BJ (cell line): Measurements from ENCODE around the gene SMURF1. TPM values are rescaled to one million over a fixed set of nuclear protein-coding genes. Genes with fewer than 3 reads are reported as not detected.

Source experiments
- CTCF ChIA-PET: fragments of 350-600 bp; formaldehyde crosslinking; extraction: SDS; loops from one replicate; lab custom pipeline; 2021; ENCODE audit warnings: antibody characterized with exemption, inconsistent platforms; lab: Yijun Ruan, JAX
- POLR2A ChIA-PET: fragments of 300-600 bp; sonication (Branson Sonifier 250); formaldehyde crosslinking; extraction: SDS; loops from one replicate; lab custom pipeline; 2021; ENCODE audit warnings: antibody characterized with exemption; lab: Charles Lee
- DNase-seq: peaks from one replicate; pipeline ENCODE4 v3.0.0-alpha.2; 2011; ENCODE audit warnings: low read depth
- H3K27me3 ChIP-seq: 2 replicates; pipeline ENCODE4 v1.6.0; 2011; ENCODE audit warnings: low read length; ENCODE audit not compliant: control insufficient read depth, insufficient read depth
- H3K36me3 ChIP-seq: 2 replicates; pipeline ENCODE4 v1.5.1; 2011; ENCODE audit warnings: low read length; ENCODE audit not compliant: control insufficient read depth, insufficient read depth
- H3K4me3 ChIP-seq: 2 replicates; pipeline ENCODE4 v1.5.1; 2011; ENCODE audit warnings: low read depth, mild to moderate bottlenecking, control low read depth, low read length
- polyA plus RNA-seq: library from polyadenylated mRNA; depleted of rRNA; stranded (reverse); fragments of >200 nt; gene quantifications from 2 replicates; pipeline ENCODE4 v1.2.3, GENCODE V29; 2011
- TF ChIP-seq, protein P1 (sequence below): IDR thresholded peaks from 2 replicates; pipeline ENCODE4 v1.5.1; 2011; ENCODE audit warnings: low read depth, mild to moderate bottlenecking, control low read depth, inconsistent platforms, low read length, moderate library complexity; ENCODE audit not compliant: insufficient read depth

SMURF1 gene
- polyA plus RNA-seq, 1 experiment, result 15.4 TPM

GRCh38 chr7:99019523-99020412 is 124.1 kb downstream of the SMURF1 start:
- POLR2A ChIA-PET, result no interaction called here
- no peak overlapping the region for H3K4me3 ChIP-seq
- no peak for DNase-seq
- no peaks in the 10 kb centered on the region for H3K27me3 ChIP-seq
- TF ChIP-seq, protein P1, sequence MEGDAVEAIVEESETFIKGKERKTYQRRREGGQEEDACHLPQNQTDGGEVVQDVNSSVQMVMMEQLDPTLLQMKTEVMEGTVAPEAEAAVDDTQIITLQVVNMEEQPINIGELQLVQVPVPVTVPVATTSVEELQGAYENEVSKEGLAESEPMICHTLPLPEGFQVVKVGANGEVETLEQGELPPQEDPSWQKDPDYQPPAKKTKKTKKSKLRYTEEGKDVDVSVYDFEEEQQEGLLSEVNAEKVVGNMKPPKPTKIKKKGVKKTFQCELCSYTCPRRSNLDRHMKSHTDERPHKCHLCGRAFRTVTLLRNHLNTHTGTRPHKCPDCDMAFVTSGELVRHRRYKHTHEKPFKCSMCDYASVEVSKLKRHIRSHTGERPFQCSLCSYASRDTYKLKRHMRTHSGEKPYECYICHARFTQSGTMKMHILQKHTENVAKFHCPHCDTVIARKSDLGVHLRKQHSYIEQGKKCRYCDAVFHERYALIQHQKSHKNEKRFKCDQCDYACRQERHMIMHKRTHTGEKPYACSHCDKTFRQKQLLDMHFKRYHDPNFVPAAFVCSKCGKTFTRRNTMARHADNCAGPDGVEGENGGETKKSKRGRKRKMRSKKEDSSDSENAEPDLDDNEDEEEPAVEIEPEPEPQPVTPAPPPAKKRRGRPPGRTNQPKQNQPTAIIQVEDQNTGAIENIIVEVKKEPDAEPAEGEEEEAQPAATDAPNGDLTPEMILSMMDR, result no peak
- peaks cover 5% of the 10 kb centered on the region; the same call in 1 of the 2 replicates for H3K36me3 ChIP-seq
- CTCF ChIA-PET, result interaction anchor here (1.1 kb wide), 1 partner anchor 8 kb away, joined by 3 read pairs; no protein-coding TSS in a partner anchor

DNA sequence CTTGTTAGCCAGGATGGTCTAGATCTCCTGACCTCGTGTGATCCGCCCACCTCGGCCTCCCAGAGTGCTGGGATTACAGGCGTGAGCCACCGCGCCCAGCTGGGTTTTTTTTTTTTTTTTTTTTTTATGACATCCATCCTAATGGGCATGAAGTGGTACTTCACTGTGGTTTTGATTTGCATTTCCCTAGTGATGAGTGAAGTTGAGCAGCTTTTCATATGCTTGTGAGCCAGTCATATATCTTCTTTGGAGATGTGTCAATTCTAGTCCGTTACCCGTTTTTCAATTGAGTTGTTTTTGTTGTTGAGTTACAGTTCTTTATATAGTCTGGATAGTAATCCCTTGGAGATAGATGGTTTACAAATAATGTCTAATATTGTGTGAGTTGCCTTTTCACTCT is 127.7 kb downstream of the SMURF1 start:
- no peak overlapping the region for H3K4me3 ChIP-seq
- CTCF ChIA-PET, result no interaction called here
- no peaks in the 10 kb centered on the region for H3K27me3 ChIP-seq
- TF ChIP-seq, protein P1, result no peak
- POLR2A ChIA-PET, result no interaction called here
- peaks cover 33% of the 10 kb centered on the region for H3K36me3 ChIP-seq
- DNase-seq, result no peak

DNA sequence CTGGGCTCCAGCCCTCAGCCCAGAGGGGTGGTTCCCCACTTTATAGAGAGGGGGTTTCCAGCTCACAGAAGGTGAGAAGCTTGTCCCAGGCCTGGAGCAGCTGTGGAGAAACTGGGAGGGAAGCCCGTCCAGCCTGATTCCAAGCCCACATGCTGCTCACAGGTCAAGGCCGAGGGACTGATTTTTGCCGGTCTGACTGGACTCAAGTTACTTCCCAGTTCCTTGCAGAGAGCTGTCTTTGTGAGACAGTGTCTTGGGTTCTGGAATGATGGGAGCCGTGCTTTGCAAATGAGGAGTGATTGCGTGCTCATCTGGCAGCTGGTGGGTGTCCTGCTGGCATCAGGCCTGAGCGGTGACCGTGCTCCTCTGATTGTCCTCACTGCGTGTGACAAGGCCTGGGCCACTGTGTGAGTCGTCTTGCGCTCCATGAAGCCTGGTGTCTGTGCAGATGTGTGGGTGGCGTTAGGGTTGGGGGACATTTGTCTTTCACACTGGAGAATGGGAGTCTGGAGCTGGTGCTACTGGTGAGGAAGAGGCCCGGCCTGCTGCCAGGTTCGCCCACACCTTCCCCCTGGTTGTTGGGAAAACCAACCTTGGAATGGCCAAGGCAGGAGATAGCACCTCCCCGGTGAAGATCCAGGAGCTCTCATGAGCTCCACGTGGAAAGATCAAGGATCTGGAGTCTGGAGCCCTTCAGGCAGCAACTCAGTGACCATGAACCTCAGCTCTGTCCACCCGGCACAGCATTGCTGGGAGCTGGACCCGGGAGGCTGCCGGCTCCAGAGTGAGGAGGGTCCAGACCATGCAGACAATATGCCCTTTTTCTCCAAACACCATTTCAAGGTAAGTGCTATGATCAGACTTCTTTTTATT is 129.6 kb downstream of the SMURF1 start:
- no peak overlapping the region for H3K4me3 ChIP-seq
- peaks cover 34% of the 10 kb centered on the region for H3K36me3 ChIP-seq
- ChIA-PET CTCF (interaction anchor here (1.7 kb wide), 1 partner anchor 14 kb away, joined by 4 read pairs; no protein-coding TSS in a partner anchor), POLR2A (no interaction called here)
- TF ChIP-seq, protein P1, result no peak
- no peaks in the 10 kb centered on the region for H3K27me3 ChIP-seq
- DNase-seq, result no peak

- CTCF ChIA-PET, result no interaction called here
- Histone ChIP-seq H3K4me3 (no peak overlapping the region), H3K36me3 (peaks cover 35% of the 10 kb centered on the region), H3K27me3 (no peaks in the 10 kb centered on the region)
- POLR2A ChIA-PET, result no interaction called here
- TF ChIP-seq, protein P1, result no peak
- DNase-seq, result no peak
These were observed 130.4 kb downstream of the SMURF1 start for GRCh38 chr7:99013266-99014112.
